Central memory CD8-positive, alpha-beta T cell (primary cell): Measurements from ENCODE around the gene SSR4.

Source experiments
- ATAC-seq: fragments of 150-1000 bp; cut with Tn5 transposase; replicated peaks from 2 replicates; pipeline ENCODE4 v1.10.0; 2022; ENCODE audit warnings: mild to moderate bottlenecking, moderate FRiP score, moderate number of reproducible peaks; ENCODE audit not compliant: poor library complexity, severe bottlenecking; ENCODE audit errors: extremely low read depth
- DNase-seq, 2 donors: peaks; one replicate each; pipeline ENCODE4 v3.0.0; 2021; ENCODE audit warnings: low spot score in 2 of 2
- H3K27ac Mint-ChIP-seq: one replicate; pipeline ENCODE4 v1.8.0; 2022; ENCODE audit warnings: low read depth, mild to moderate bottlenecking, moderate library complexity, mixed read lengths
- H3K27me3 Mint-ChIP-seq: one replicate; pipeline ENCODE4 v1.8.0; 2022; ENCODE audit warnings: mixed read lengths
- H3K36me3 Mint-ChIP-seq: one replicate; pipeline ENCODE4 v1.8.0; 2022; ENCODE audit warnings: mild to moderate bottlenecking, moderate library complexity, mixed read lengths; ENCODE audit not compliant: insufficient read depth
- H3K4me1 Mint-ChIP-seq: one replicate; pipeline ENCODE4 v1.8.0; 2022; ENCODE audit warnings: mixed read lengths
- H3K4me3 Mint-ChIP-seq: one replicate; pipeline ENCODE4 v1.8.0; 2022; ENCODE audit warnings: mild to moderate bottlenecking, moderate library complexity, mixed read lengths
- H3K9me3 Mint-ChIP-seq: one replicate; pipeline ENCODE4 v1.8.0; 2022; ENCODE audit warnings: mixed read lengths

The SSR4 gene

GRCh38 chrX:153765138-153766079 is 29.1 kb upstream of the SSR4 start:
- Mint-ChIP-seq H3K27ac (no peak overlapping the region), H3K4me1 (peaks cover 19% of the 10 kb centered on the region), H3K36me3 (no peaks in the 10 kb centered on the region), H3K4me3 (no peak overlapping the region), H3K9me3 (no peaks in the 10 kb centered on the region), H3K27me3 (no peaks in the 10 kb centered on the region)
- DNase-seq (no peak), ATAC-seq (no peak)

GRCh38 chrX:153766098-153766817 is 28.2 kb upstream of the SSR4 start:
- Mint-ChIP-seq H3K4me1 (peaks cover 19% of the 10 kb centered on the region), H3K4me3 (no peak overlapping the region), H3K27ac (no peak overlapping the region), H3K27me3 (no peaks in the 10 kb centered on the region), H3K9me3 (no peaks in the 10 kb centered on the region), H3K36me3 (no peaks in the 10 kb centered on the region)
- DNase-seq (no peak), ATAC-seq (no peak)

GRCh38 chrX:153766871-153767673 is 27.4 kb upstream of the SSR4 start:
- H3K36me3 Mint-ChIP-seq, result no peaks in the 10 kb centered on the region
- no peaks in the 10 kb centered on the region for H3K9me3 Mint-ChIP-seq
- peaks cover 19% of the 10 kb centered on the region for H3K4me1 Mint-ChIP-seq
- ATAC-seq, result no peak
- DNase-seq, result no peak
- H3K4me3 Mint-ChIP-seq, result no peak overlapping the region
- no peaks in the 10 kb centered on the region for H3K27me3 Mint-ChIP-seq
- H3K27ac Mint-ChIP-seq, result no peak overlapping the region

GRCh38 chrX:153767674-153768055 is 26.8 kb upstream of the SSR4 start:
- H3K36me3 Mint-ChIP-seq, result no peaks in the 10 kb centered on the region
- DNase-seq, result no peak

GRCh38 chrX:153768311-153769157 is 25.9 kb upstream of the SSR4 start:
- H3K9me3 Mint-ChIP-seq, result no peaks in the 10 kb centered on the region
- no peak overlapping the region for H3K27ac Mint-ChIP-seq
- H3K27me3 Mint-ChIP-seq, result no peaks in the 10 kb centered on the region
- no peak overlapping the region for H3K4me3 Mint-ChIP-seq
- H3K4me1 Mint-ChIP-seq, result peaks cover 19% of the 10 kb centered on the region
- H3K36me3 Mint-ChIP-seq, result no peaks in the 10 kb centered on the region
- no peak for DNase-seq
- ATAC-seq, result no peak

More at GRCh38 chrX:153767674-153768055, 26.8 kb upstream of the SSR4 start:
- no peak for ATAC-seq
- no peak overlapping the region for H3K4me3 Mint-ChIP-seq
- H3K4me1 Mint-ChIP-seq, result peaks cover 19% of the 10 kb centered on the region
- no peaks in the 10 kb centered on the region for H3K9me3 Mint-ChIP-seq
- no peak overlapping the region for H3K27ac Mint-ChIP-seq
- no peaks in the 10 kb centered on the region for H3K27me3 Mint-ChIP-seq

GRCh38 chrX:153769158-153769864 is 25.2 kb upstream of the SSR4 start:
- H3K4me1 Mint-ChIP-seq, result peaks cover 13% of the 10 kb centered on the region
- H3K9me3 Mint-ChIP-seq, result no peaks in the 10 kb centered on the region
- no peaks in the 10 kb centered on the region for H3K27me3 Mint-ChIP-seq
- no peak overlapping the region for H3K4me3 Mint-ChIP-seq
- H3K36me3 Mint-ChIP-seq, result no peaks in the 10 kb centered on the region
- H3K27ac Mint-ChIP-seq, result no peak overlapping the region
- no peak for ATAC-seq
- no peak for DNase-seq

- no peaks in the 10 kb centered on the region for H3K36me3 Mint-ChIP-seq
- H3K9me3 Mint-ChIP-seq, result no peaks in the 10 kb centered on the region
- H3K27me3 Mint-ChIP-seq, result no peaks in the 10 kb centered on the region
- H3K27ac Mint-ChIP-seq, result no peak overlapping the region
- no peak for ATAC-seq
- peaks cover 13% of the 10 kb centered on the region for H3K4me1 Mint-ChIP-seq
- H3K4me3 Mint-ChIP-seq, result no peak overlapping the region
- no peak for DNase-seq
Observed at GRCh38 chrX:153769865-153770600, 24.4 kb upstream of the SSR4 start.

GRCh38 chrX:153770601-153771414 is 23.7 kb upstream of the SSR4 start:
- Mint-ChIP-seq H3K36me3 (no peaks in the 10 kb centered on the region), H3K27ac (no peak overlapping the region), H3K4me1 (peaks cover 13% of the 10 kb centered on the region), H3K4me3 (no peak overlapping the region), H3K9me3 (no peaks in the 10 kb centered on the region), H3K27me3 (no peaks in the 10 kb centered on the region)
- ATAC-seq (no peak), DNase-seq (no peak)

- Mint-ChIP-seq H3K4me1 (peaks cover 8% of the 10 kb centered on the region), H3K4me3 (no peak overlapping the region), H3K36me3 (no peaks in the 10 kb centered on the region), H3K27me3 (no peaks in the 10 kb centered on the region), H3K27ac (no peak overlapping the region), H3K9me3 (no peaks in the 10 kb centered on the region)
- no peak for ATAC-seq
- no peak for DNase-seq
Observed at GRCh38 chrX:153771415-153772315, 22.8 kb upstream of the SSR4 start.
